GM21367 (cell line): ENCODE measurements around the gene LRRC32.
"Not testable (repeated sequence)": the region's sequence is repeated elsewhere in the genome, so short reads cannot be mapped to it uniquely, and the experiment has no call there.

Experiments
- ATAC-seq: cut with Tn5 transposase; IDR thresholded peaks from one replicate; pipeline ENCODE4 v1.9.1; 2021; ENCODE audit not compliant: unreplicated experiment

LRRC32 gene

DNA sequence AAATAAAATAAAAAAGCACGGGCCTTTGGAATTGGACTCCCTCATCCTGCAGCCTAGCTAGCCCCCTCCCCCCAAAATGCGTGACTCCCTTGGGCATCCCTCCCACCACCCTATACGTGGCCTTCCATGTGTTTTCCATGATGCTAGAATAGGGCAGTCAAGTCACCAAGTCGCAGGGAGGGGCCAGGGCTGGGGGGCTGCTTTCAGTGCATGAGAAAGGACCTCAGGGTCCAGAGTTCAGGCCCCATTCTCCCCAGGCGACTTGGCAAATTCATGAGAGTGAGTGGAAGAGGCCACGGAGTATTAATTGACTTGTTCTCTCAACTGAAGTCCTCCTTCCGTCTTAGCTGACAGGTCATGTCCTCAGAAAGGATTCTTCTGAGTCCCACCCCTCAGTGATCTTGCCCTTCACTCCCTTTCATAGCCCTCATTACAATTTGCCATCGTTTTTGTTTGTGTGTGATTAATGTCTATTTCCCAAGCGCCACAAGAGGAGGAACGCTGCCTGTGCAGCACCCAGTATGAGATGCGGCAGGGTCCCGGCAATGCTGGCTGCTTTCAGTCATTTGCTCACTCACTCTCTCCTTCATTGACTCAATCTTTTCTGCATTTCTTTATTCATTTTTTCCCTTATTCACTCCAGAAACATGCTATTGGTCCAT, 17.4 kb downstream of the LRRC32 start:
- ATAC-seq: no peak

DNA sequence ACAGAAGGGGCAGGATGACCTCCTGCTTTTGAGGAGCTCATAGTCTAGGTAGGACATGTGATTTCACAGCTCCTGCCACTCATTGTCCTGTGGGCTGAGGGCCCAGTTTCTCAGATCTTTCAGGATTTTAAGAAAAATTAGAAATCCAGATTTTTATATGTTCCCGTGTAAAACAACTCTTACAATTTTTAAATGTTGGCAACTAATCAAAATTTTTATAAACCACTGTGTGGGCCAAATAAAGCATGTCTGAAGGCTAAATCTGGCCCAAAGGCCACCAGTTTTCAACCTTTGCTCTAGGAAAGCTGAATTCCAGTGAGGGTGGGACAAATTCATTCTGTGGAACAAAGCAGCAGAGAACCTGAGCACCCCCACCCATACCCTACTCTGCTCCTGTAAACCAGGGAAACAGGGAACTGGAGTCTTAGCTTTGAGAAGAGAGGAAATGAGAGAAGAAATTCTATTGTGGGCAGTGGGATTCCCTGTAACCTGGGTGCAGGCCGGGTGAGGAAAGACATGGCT, 20.6 kb downstream of the LRRC32 start:
- no peak for ATAC-seq

DNA sequence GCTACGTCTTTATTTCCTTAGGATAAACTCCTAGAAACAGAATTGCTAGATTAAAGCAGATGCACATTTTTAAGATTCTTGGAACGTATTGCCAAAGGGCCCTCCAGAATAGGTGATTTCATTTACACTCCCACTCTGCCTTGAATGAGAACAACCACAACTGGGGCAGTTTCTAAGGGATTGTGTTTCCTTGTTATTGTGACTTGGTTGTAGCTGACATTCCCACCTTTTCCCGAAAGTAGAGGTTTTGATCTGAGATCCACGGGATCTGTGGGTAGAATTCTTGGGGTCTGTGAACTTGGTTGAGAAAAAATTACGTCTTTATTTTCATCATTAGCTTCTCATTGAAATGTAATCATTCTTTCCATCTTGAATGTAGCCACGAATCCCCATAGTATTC, 21.5 kb downstream of the LRRC32 start:
- no peak for ATAC-seq

DNA sequence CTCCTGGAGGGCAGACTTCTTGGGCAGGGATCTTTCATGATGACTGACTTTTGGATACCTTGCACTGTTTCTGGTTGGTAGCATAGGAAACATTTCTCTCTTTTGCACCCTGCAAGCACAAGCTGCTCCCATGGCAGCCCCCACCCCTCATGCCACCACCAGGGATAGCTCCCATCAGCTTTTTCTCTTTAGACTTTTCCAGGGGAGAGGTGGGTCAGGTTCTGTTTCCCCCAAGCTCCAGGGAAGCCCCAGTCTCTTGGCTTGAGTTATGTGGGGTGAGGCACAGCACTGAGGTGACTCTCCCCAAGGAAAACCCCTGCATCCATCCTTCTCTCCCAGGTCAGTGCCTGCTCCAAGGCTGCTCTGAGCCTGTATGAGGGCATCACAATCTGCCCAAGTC, 22.5 kb downstream of the LRRC32 start:
- no peak for ATAC-seq

DNA sequence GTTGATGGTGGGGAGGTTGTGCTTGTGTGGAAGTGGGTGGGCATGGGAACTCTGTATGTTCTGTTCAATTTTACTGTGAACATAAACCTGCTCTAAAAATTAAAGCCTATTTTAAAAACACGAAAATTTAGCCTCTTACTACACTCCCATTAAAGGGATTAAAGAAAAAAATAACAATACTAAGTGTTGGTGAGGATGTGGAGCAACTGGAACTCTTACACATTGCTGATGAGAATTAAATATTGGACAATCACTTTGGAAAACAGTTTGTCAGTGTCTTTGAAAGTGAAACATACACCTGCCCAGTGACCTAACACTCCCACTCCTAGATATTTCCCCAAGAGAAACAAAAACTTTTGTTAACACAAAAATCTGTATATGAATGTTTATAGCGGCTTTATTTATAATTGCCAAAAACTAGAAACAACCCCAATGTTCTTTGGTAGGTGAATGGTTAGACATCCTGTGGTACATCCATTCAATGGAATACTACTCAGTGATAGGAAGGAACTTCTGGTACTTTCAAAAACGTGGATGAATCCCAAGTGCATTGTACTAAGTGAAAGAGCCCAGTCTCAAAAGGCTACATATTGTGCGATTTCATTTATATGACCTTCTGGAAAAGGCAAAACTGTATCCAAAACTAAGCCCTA, 23.5 kb downstream of the LRRC32 start:
- ATAC-seq: no peak

DNA sequence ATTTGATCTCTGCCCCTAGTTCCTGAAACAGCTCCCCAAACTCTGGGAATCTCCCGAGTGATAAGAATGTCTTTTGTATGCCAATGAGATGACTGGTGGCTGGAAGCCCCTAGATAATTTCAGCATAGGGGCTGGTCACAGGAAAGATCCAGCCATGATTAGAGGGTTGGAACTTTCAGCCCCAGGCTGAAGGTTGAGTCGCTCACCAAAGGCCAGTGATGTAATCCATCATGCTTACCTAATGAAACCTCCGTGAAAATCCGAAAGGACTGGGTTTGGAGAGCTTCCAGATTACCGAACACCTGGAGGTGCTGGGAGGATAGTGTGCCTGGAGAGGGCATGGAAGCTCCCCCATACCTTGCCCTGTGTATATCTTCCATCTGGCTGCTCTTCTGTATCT, 26.0 kb downstream of the LRRC32 start:
- ATAC-seq: no peak

DNA sequence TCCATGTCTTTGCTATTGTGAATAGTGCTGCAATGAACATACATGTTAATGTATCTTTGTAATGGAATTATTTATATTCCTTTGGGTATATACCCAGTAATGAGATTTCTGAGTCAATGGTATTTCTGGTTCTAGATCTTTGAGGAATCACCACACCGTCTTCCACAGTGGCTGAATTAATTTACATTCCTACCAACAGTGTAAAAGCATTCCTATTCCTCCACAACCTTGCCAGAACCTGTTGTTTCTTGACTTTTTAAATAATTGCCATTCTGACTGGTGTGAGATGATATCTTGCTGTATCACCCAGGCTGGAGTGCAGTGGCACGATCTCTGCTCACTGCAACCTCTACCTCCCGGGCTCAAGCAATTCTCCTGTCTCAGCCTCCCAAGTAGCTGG, 26.8 kb downstream of the LRRC32 start:
- ATAC-seq: not testable (repeated sequence)

DNA sequence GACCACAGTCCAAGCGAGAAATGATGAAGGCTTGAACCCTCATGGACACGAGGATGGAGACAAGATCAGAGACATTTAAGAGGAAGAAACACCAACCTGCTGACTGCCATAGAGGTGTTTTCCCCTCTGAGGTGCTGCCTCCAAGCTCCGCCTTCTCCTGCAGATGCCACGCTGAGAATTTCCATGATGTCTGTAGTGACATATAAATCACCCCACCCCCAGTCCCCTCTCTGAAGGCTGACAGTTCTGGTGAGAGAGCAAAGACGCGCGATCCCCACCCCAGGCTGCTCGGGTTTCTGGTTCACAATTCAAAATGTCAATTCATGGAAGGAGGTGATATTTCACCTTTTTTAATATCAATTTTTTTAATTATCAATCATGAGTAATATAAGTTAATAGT, 28.2 kb downstream of the LRRC32 start:
- ATAC-seq: no peak

DNA sequence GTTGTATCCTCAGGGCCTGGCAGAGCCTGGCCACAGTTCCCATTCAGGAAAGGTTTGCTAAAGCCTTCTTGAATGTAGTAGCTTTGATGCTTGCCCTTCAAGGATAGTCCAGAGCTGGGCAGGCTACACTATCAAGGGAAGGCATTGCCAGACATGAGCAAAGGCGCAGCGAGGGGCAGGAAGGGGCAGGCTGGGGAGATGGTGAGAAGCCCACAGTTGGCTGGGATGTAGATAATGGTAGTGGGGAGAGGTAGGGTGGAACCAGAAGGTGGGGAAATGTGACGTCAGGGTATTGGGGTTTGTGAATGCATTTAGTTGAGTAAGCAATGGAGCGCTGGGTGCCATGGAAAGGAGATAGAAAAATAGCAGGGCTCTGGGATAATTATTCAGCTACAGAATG, 28.6 kb downstream of the LRRC32 start:
- no peak for ATAC-seq

DNA sequence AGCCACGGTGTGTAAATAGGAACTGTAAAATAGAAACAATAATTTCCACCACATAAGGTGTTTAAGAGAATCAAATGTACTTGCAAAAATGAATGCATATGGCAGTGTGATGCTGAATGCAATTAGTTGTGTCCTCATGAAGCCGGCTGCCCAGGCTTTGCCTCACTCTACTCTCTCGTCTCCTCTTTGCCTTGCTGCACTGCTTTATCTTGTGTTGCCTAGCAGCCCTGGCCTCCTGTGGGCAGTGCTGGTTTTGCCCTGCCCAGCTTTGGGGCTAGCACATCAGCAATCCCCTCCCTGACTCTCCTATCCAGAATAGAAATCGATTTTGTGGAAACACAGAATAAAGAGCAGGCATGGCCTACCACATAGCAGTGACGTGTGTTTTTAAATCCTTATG, 30.0 kb downstream of the LRRC32 start:
- no peak for ATAC-seq

DNA sequence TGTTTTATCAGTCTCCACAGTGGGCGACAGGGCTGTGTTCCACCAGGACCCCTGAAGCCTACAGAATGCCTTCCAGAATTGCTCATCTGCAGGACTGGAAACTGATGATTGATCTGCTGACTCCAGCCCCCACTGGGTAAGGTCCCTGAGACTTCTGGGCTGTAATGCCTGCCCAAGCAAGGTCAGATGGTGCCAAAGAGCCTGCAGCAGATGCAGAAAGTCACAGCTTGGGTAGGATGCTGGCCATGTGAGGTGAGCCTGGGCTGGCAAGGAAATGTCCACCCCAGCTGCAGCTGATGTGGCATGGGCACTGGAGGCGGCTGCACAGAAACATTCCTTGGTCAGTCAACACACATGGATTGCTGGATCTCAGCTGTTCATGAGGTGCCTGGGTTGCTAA, 30.9 kb downstream of the LRRC32 start:
- no peak for ATAC-seq

DNA sequence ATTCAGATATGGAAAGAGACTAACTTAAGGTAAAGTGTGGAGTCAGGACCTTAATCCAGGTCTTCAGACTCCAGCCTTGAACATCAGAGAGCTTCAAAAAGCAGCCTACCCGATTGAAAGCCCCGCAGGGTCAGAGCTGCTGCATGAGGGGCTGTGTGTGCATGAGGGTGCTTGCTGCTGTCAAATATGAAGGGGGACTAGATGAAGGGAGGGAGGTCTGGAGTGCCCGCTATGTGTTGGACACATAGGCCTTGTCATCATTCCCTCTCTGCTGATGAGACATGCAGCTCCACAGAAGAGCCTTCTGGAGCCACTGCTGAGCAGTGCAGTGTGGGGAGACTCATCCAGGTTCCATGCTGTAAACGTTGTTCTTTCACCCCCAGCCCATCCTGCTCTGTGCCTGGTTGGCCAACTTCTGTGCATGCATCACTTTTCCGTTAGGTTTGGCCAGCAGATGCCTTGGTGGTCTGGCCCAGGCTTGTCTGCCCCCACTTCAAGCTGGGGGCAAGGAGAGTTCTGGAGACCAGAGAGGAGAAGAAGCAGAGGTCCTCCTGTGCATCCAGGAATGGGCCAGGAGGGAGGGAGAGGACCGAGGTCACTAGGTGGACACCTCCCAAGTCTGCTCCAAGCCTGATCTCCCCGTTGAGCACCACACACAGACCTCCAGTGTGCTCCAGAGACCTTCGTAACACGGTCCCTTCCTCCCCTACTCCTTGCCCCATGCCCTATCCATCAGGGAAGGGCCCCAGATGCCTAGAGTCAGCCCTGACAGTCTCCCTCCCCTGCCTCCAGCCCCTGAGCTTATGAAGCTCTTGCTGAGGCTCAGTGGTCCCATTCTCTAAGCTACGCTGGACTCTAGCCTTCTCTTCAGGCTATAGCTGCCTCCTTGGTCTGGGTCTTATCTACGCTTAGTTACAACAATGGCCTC, 32.0 kb downstream of the LRRC32 start:
- ATAC-seq: no peak

DNA sequence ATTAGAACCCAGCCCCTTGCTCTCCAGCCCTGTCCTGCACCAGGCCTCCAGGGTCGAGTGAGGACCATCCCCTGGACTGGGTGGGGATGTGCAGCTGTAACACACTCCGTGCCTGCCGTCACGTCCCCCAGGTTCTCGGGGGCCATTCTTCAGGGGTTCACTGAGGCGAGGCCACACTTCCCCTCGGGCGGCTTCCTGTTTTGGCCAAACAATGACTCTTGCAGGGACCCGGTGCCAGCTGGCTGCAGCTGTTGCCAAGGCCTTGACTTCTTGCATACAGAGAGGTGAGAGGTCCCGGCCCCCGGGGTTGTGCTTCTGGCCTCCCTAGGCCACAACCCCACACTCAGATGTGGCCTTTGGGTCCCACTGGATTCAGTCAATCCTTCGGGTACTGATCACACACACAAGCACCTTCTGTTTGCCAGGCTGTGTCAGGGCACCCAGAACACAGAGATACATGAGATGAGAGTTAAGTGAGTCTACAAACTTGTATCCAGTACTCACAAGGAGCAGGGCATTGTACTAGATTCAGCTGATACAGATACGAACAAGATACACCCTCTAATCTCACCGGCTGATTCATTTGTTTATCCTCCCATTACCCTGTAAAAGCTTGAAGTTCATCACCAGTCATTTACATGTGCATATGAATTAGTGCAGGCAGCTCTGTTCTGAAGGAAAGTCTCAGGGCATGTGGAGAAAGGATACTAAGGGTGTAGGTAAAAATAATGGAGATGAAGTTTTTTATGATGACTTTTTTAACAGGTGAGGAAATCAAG, 32.9 kb downstream of the LRRC32 start:
- peak; percentile 70 for ATAC-seq

DNA sequence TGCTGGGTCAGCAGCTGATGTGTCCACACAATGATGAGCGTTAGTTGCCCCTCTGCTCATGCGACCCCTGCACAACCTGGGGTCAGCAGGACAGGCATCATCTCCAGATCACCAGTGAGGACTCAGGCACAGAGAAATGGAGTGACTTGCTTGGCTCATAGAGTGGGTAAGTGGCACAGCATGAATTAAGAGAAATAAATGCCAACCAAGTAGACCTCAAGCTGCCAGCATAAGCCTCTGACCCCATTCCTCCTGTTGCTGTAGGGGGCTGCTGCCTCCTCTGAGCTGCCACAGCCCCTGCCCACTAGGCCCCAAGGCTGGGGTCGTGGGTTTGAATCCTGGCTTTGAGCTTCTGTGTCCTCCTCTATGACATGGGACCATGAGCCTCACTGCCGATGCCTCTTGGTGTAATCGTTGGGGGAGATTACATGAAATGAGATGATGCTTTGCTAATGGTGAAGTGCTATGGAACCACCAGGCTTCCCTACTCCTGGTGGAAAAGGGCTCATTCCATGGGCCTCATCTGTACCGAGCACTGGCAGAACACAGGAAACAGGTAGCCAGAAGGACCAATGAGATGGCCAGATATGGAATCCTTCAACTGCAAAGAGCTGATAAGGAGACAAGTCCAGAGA, 33.6 kb downstream of the LRRC32 start:
- ATAC-seq: no peak

DNA sequence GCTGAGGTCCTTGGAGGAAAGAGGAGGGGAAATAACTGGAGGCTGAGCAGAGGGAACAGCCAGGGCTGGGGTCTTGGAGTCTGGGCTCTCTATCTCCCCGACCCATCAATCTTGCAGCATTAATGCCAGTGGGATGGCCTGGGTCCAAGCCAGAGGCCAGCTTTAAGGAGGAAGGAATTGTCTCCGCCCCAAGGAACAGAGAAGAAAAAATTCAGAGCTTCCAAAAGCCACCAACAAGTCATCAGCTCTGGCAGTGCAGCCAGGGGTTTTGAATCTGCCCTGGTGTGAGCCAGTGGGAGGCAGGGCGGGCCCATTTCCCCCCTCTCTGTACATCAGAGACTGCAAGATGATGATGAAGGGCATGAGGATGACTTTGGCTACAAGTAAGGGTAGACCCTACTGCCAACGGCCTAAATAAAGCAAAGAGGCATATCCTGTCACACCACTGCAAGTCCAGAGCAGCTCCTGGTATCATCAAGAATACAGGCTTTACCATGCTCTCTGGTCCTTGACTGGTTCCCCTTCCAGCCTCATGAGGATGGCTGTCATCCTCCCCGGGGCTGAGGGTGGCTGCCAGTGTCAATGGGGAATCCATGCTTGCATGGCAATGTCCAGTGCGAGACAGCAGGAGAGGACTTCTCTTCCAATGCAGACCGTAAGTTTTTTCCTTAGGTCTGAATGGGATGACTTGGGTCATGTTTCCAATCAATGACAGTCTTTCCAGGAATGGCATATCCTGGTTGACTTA, 34.4 kb downstream of the LRRC32 start:
- ATAC-seq: no peak

DNA sequence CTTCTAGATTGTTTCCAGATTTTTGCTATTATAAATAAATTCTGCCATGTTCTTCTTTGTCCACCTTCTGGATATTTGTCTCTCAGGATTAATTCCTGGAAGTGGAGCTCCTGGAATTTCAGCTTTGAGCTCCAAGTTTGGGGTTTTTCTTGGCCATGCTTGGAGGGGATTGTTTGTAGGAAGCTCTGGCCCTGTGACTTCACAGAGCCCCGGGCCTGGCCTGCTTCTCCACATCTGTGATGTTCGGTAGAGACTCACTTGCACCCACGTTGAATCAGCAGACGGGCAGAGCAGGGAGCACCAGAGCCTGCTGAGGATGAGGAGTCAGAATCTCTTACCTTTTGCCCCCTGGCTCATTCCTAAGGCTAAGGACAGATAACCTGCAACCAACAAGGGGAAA, 35.7 kb downstream of the LRRC32 start:
- ATAC-seq: no peak

DNA sequence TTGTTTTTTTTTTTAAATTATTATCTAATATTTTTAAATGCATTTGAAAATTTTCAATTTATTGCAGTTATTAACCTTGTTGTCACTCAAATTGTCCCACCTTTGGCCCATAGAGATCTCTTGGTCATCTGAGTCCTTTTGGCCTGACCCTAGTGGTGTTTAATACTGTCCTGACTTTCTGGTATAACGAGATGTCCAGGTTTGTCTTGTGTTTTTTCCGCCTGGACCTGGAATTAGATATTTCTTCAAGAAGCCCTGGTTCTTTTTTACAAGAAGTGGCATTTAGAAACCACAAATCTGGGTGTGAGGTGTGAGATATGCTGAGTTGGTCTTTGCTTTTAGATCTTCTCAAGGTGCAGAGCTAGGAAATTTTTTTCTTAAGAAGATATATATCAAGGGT, 38.1 kb downstream of the LRRC32 start:
- ATAC-seq: no peak

DNA sequence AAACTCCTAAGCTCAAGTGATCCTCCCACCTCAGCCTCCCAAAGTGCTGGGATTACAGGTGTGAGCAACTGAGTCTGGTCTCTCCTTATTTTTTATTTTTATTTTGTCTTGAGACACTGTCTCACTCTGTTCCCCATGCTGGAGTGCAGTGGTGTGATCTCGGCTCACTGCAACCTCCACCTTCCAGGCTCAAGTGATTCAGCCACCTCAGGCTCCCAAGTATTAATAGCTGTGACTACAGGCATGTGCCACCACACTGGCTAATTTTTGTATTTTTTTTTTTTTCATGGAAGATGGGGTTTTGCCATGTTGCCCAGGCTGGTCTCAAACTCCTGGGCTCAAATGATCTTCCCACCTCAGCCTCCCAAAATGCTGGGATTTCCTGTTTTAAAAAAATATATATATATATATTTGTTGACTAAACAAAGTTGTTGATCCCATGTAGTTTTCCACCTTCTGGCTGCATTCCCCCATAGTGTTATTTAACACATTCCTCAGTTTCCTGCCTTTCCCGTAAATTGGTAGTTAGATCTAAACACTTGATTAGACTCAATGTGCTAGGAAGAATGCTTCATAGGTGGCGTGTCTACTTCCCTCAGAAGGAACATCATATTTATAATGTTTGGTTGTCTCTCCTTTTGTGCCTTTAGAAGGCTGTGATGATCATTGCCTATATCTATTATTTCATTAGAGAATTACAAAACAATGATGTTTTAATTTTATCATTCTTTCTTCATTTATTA, 38.8 kb downstream of the LRRC32 start:
- ATAC-seq: no peak
